ENCODE results near the gene RAPGEF6. TPM values are rescaled to one million over a fixed set of nuclear protein-coding genes. Genes with fewer than 3 reads are reported as not detected.

RAPGEF6 gene
- total RNA-seq, 1 donor, result 15.6 TPM

DNA sequence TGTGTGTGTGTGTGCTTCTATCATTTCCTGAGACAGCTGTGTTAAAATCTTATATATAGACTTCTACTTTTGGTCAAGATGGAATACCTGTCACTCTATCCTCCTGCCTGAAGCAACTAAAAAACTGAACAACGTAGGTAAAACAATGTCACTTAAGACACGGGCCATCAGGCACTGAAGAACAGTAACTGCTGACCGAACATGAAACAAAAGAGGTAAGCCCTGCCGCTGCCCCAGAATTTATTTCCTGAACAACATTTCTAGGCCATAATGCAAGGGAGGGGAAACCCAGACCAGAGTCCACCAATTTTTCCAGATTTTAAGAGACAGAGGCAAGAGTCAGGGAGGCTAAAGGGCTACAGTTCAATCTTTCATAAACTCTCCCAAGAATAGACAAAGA is 215.2 kb downstream of the RAPGEF6 start:
- no peaks in the 10 kb centered on the region for H3K27me3 ChIP-seq (ENCODE audit: insufficient read depth, low read length)
- no peaks in the 10 kb centered on the region for H3K9me3 ChIP-seq (ENCODE audit: low read depth, low read length)
- H3K4me1 ChIP-seq (ENCODE audit: insufficient read depth, low read length), result no peaks in the 10 kb centered on the region
- TF ChIP-seq, protein P1, sequence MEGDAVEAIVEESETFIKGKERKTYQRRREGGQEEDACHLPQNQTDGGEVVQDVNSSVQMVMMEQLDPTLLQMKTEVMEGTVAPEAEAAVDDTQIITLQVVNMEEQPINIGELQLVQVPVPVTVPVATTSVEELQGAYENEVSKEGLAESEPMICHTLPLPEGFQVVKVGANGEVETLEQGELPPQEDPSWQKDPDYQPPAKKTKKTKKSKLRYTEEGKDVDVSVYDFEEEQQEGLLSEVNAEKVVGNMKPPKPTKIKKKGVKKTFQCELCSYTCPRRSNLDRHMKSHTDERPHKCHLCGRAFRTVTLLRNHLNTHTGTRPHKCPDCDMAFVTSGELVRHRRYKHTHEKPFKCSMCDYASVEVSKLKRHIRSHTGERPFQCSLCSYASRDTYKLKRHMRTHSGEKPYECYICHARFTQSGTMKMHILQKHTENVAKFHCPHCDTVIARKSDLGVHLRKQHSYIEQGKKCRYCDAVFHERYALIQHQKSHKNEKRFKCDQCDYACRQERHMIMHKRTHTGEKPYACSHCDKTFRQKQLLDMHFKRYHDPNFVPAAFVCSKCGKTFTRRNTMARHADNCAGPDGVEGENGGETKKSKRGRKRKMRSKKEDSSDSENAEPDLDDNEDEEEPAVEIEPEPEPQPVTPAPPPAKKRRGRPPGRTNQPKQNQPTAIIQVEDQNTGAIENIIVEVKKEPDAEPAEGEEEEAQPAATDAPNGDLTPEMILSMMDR (IDR thresholded peaks at IDR 0.05; ENCODE audit: extremely low read depth, low read depth, low read length), result no peak
- no peak overlapping the region for H3K4me3 ChIP-seq (ENCODE audit: insufficient read depth, low read length)
- H3K36me3 ChIP-seq (ENCODE audit: insufficient read depth, low read length), result no peaks in the 10 kb centered on the region
- H3K4me2 ChIP-seq (ENCODE audit: insufficient read depth, low read length), result no peak overlapping the region
- H3K27ac ChIP-seq (ENCODE audit: low read depth, low read length), result no peak overlapping the region
- H2AFZ ChIP-seq (ENCODE audit: low read length), result no peak overlapping the region
- H3K79me2 ChIP-seq (ENCODE audit: insufficient read depth, low read length), result no peaks in the 10 kb centered on the region
- no peak for DNase-seq (ENCODE audit: insufficient read length, low spot score, missing footprints)
- H4K20me1 ChIP-seq (ENCODE audit: insufficient read depth, low read length), result no peaks in the 10 kb centered on the region

GRCh38 chr5:131418846-131419245 is 216.2 kb downstream of the RAPGEF6 start:
- DNase-seq (ENCODE audit: insufficient read length, low spot score, missing footprints), result no peak
- Histone ChIP-seq H3K79me2 (ENCODE audit: insufficient read depth, low read length) (no peaks in the 10 kb centered on the region), H3K36me3 (ENCODE audit: insufficient read depth, low read length) (no peaks in the 10 kb centered on the region), H3K27ac (ENCODE audit: low read depth, low read length) (no peak overlapping the region), H3K9me3 (ENCODE audit: low read depth, low read length) (no peaks in the 10 kb centered on the region), H3K4me2 (ENCODE audit: insufficient read depth, low read length) (no peak overlapping the region), H3K4me1 (ENCODE audit: insufficient read depth, low read length) (no peaks in the 10 kb centered on the region), H4K20me1 (ENCODE audit: insufficient read depth, low read length) (no peaks in the 10 kb centered on the region), H3K4me3 (ENCODE audit: insufficient read depth, low read length) (no peak overlapping the region), H3K27me3 (ENCODE audit: insufficient read depth, low read length) (no peaks in the 10 kb centered on the region), H2AFZ (ENCODE audit: low read length) (no peak overlapping the region)
- TF ChIP-seq, protein P1 (IDR thresholded peaks at IDR 0.05; ENCODE audit: extremely low read depth, low read depth, low read length), result no peak

- Histone ChIP-seq H3K4me1 (ENCODE audit: insufficient read depth, low read length) (no peaks in the 10 kb centered on the region), H3K27ac (ENCODE audit: low read depth, low read length) (no peak overlapping the region), H2AFZ (ENCODE audit: low read length) (no peak overlapping the region), H3K79me2 (ENCODE audit: insufficient read depth, low read length) (no peaks in the 10 kb centered on the region), H4K20me1 (ENCODE audit: insufficient read depth, low read length) (no peaks in the 10 kb centered on the region), H3K36me3 (ENCODE audit: insufficient read depth, low read length) (no peaks in the 10 kb centered on the region), H3K9me3 (ENCODE audit: low read depth, low read length) (no peaks in the 10 kb centered on the region), H3K4me3 (ENCODE audit: insufficient read depth, low read length) (no peak overlapping the region), H3K27me3 (ENCODE audit: insufficient read depth, low read length) (no peaks in the 10 kb centered on the region), H3K4me2 (ENCODE audit: insufficient read depth, low read length) (no peak overlapping the region)
- DNase-seq (ENCODE audit: insufficient read length, low spot score, missing footprints), result no peak
- TF ChIP-seq, protein P1 (IDR thresholded peaks at IDR 0.05; ENCODE audit: extremely low read depth, low read depth, low read length), result peak; percentile 87
These were observed 217.7 kb downstream of the RAPGEF6 start for GRCh38 chr5:131417240-131417869.

DNA sequence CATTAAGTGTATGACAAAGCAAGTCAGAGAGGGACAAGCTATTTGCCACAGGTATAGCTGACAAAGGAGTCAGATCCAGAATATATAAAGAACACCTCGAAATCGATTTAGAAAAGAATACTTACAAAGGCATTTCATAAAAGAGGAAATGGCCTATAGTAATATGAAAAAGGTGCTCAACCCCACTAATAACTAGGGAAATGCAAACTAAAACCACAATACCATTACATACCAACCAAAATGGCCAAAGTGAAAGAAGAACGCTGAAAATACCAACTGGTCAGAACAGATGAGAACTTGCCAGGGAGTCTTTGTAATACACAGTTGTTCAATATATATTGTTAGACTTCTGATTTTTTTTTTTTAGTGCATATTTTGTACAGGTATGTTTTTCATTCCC is 218.3 kb downstream of the RAPGEF6 start:
- H3K4me2 ChIP-seq (ENCODE audit: insufficient read depth, low read length), result no peak overlapping the region
- no peaks in the 10 kb centered on the region for H3K79me2 ChIP-seq (ENCODE audit: insufficient read depth, low read length)
- no peaks in the 10 kb centered on the region for H3K4me1 ChIP-seq (ENCODE audit: insufficient read depth, low read length)

More for the DNA sequence above, 218.3 kb downstream of the RAPGEF6 start:
- Histone ChIP-seq H3K9me3 (ENCODE audit: low read depth, low read length) (no peaks in the 10 kb centered on the region), H3K27me3 (ENCODE audit: insufficient read depth, low read length) (no peaks in the 10 kb centered on the region), H3K4me3 (ENCODE audit: insufficient read depth, low read length) (no peak overlapping the region), H4K20me1 (ENCODE audit: insufficient read depth, low read length) (no peaks in the 10 kb centered on the region), H3K36me3 (ENCODE audit: insufficient read depth, low read length) (no peaks in the 10 kb centered on the region), H2AFZ (ENCODE audit: low read length) (no peak overlapping the region), H3K27ac (ENCODE audit: low read depth, low read length) (no peak overlapping the region)
- TF ChIP-seq, protein P1 (IDR thresholded peaks at IDR 0.05; ENCODE audit: extremely low read depth, low read depth, low read length), result no peak
- no peak for DNase-seq (ENCODE audit: insufficient read length, low spot score, missing footprints)

All from osteoblast (primary cell).